SH-SY5Y (cell line): ENCODE results near the gene NEGR1.

Experiments used
- GATA2 ChIP-seq: IDR thresholded peaks from 2 replicates; pipeline ENCODE4 v1.6.1; 2011; ENCODE audit warnings: mild to moderate bottlenecking, low read depth, low read length
- GATA3 ChIP-seq: IDR thresholded peaks from 2 replicates; pipeline ENCODE4 v1.6.1; 2011; ENCODE audit warnings: low read depth, mild to moderate bottlenecking, low read length, moderate library complexity

The NEGR1 gene

GRCh38 chr1:71641903-71642302 lies 640.4 kb downstream of the NEGR1 start:
- TF ChIP-seq GATA2 (no peak), GATA3 (no peak)

- TF ChIP-seq GATA2 = no peak
- no peak for TF ChIP-seq GATA3
These were observed 641.3 kb downstream of the NEGR1 start for GRCh38 chr1:71640998-71641397.

- TF ChIP-seq GATA3 (no peak), GATA2 (no peak)
These were observed 642.2 kb downstream of the NEGR1 start for GRCh38 chr1:71640116-71640515.

GRCh38 chr1:71638081-71638766 lies 644.1 kb downstream of the NEGR1 start:
- no peak for TF ChIP-seq GATA3
- TF ChIP-seq GATA2 = no peak

- TF ChIP-seq GATA2 = no peak
- no peak for TF ChIP-seq GATA3
These were observed 646.8 kb downstream of the NEGR1 start for GRCh38 chr1:71635568-71635967.

- TF ChIP-seq GATA3 = no peak
- TF ChIP-seq GATA2 = no peak
These were observed 648.2 kb downstream of the NEGR1 start for GRCh38 chr1:71634159-71634558.

GRCh38 chr1:71630073-71630472 lies 652.3 kb downstream of the NEGR1 start:
- TF ChIP-seq GATA3 = no peak
- no peak for TF ChIP-seq GATA2

GRCh38 chr1:71625004-71625403 lies 657.3 kb downstream of the NEGR1 start:
- TF ChIP-seq GATA3 (no peak), GATA2 (no peak)

GRCh38 chr1:71623888-71624287 lies 658.5 kb downstream of the NEGR1 start:
- TF ChIP-seq GATA3 = no peak
- no peak for TF ChIP-seq GATA2

- TF ChIP-seq GATA3 (no peak), GATA2 (no peak)
These were observed 660.6 kb downstream of the NEGR1 start for GRCh38 chr1:71621785-71622184.

- no peak for TF ChIP-seq GATA2
These were observed 663.4 kb downstream of the NEGR1 start for GRCh38 chr1:71618766-71619530.

GRCh38 chr1:71618191-71618590 lies 664.1 kb downstream of the NEGR1 start:
- TF ChIP-seq GATA2 (no peak), GATA3 (no peak)

GRCh38 chr1:71610476-71610875 lies 671.9 kb downstream of the NEGR1 start:
- TF ChIP-seq GATA3 (no peak), GATA2 (no peak)

- TF ChIP-seq GATA3 (no peak), GATA2 (no peak)
These were observed 679.1 kb downstream of the NEGR1 start for GRCh38 chr1:71603044-71603776.

- TF ChIP-seq GATA2 (no peak), GATA3 (no peak)
These were observed 682.3 kb downstream of the NEGR1 start for GRCh38 chr1:71600023-71600422.

GRCh38 chr1:71599306-71599705 lies 683.0 kb downstream of the NEGR1 start:
- TF ChIP-seq GATA3 (no peak), GATA2 (no peak)
